GM12801 (cell line): ENCODE data around the gene IGSF23.

ENCODE experiments used
- TF ChIP-seq, protein P1 (sequence below): IDR thresholded peaks from one replicate; pipeline ENCODE4 v1.5.1; 2011; ENCODE audit warnings: control low read depth; ENCODE audit not compliant: insufficient read length; ENCODE audit errors: extremely low read depth

Gene IGSF23

DNA sequence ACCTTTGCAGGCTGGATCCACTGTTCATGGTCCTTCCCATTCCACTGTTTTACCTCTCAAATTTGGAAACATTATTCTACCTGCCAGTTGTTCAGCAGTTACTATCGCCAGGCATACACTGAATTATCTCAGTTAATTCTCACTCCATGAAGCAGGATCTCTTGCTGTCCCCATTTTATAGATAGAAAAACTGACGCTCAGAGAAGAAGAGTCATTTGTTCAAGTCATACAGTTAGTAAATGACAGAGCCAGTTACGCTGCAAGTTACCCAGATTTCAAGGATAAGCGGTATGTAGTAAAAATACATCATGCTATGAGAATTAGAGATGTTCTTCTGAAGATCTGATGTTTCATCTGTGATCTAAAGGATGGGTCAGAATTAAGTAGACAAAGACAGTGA, 40.2 kb upstream of the IGSF23 start:
- TF ChIP-seq, protein P1, sequence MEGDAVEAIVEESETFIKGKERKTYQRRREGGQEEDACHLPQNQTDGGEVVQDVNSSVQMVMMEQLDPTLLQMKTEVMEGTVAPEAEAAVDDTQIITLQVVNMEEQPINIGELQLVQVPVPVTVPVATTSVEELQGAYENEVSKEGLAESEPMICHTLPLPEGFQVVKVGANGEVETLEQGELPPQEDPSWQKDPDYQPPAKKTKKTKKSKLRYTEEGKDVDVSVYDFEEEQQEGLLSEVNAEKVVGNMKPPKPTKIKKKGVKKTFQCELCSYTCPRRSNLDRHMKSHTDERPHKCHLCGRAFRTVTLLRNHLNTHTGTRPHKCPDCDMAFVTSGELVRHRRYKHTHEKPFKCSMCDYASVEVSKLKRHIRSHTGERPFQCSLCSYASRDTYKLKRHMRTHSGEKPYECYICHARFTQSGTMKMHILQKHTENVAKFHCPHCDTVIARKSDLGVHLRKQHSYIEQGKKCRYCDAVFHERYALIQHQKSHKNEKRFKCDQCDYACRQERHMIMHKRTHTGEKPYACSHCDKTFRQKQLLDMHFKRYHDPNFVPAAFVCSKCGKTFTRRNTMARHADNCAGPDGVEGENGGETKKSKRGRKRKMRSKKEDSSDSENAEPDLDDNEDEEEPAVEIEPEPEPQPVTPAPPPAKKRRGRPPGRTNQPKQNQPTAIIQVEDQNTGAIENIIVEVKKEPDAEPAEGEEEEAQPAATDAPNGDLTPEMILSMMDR = no peak

DNA sequence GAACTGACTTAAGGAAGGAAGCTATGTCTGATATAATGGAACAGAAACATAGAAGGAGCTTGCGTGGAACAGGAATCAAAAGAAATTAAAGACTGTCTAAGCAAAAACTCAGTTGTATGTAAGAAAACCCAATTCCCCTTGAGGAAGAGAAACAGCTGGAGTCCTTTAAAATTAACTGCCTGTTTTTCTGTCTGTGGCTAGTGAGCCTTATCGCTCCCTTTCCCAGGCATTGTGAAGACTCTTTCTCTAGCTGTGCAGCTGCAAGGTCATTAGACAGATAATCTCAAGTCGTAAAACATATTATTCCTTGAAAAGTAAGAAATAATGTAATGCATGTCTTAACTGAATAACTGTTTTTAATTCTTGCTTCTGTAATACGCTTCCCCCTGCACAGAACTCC, 39.7 kb upstream of the IGSF23 start:
- TF ChIP-seq, protein P1 = no peak

DNA sequence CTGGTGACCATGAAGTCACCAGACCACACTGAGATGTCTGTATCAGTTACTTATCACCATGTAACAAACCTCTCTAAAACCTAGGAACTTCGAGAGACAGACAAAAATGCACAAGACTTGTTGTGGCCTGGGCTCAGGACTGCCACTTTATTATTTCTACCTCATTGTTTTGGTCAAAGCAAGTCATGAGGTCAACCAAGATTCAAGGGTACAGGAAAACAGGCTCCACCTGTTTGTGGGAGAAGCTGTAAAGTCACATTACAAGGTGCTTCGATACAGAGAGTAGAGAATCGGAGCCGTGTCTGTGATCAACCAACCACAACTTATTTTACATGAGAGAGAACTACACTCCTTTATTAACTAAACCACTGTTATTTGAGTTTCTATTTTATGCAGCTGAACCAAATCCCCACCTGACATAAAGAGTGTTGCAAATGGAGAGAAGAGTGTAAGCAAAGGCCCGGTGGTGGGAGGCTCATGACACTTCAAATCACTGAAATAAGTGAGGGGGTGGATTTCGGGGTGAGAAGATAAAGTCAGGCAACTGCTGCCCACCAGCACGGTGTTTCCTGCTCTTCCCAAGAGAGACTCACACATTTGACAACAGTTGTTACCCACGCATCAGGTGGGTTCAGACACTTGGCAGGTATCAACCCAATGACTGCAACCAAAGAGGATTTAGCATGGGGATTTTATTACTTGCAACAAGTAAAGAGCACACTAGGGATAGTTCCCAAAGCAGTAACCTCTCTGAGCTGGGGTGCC, 39.0 kb upstream of the IGSF23 start:
- TF ChIP-seq, protein P1 = no peak

DNA sequence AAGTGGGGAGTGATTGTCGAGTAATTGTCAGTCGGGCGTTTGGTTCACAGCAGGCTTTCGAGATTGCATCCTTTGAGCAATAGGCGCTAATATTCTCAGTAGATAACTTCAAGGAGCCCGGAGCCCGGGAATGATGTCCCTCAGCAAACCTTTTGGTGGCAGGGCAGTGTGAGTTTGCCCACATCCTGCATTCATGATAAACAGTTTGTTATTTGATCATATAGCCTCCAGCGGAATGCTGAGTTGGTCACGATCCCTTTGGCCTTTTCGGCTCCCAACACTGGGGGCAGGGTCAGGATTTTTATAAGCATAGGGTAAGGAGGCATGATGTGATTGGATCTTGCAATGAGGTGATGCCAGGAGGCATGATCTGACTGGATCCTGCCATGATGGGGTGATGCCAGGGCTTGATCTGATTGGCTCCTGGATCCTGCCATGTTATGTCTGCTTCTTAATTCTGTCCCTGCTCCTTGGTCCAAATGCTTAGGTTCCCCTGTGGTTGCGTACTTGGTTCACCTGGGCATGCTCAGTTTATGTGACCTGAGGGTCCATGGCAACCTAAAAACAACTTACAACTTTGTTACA, 38.2 kb upstream of the IGSF23 start:
- TF ChIP-seq, protein P1 = no peak

DNA sequence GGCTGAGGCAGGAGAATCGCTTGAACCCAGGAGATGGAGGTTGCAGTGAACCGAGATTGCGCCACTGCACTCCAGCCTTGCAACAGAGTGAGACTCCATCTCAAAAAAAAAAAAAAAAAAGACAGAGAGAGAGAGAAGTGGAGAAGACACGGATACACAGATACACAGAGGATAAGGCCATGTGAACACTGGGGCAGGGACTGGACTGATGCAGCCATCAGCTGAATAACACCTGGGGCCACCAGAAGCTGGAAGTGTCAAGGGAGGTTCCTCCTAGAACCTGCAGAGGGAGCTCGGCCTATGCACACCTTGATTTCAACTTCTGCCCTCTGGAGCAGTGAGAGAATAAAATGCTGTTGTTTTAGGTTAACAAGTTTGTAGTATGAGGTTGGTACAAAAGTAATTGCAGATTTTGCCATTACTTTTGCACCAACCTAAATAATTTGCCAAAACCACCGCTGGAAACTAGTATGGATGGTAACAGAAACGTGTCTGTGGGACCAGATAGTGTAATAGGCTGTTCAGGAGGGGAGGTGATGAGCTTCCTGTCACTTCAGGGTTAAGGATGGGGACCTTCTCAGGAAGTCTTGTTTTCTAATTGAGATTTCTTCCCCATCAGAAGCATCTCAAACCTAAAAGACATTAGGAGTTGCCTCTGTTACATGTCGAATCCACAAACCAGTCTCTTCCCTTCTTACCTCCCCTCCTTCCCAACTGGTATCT, 36.4 kb upstream of the IGSF23 start:
- TF ChIP-seq, protein P1 = no peak

DNA sequence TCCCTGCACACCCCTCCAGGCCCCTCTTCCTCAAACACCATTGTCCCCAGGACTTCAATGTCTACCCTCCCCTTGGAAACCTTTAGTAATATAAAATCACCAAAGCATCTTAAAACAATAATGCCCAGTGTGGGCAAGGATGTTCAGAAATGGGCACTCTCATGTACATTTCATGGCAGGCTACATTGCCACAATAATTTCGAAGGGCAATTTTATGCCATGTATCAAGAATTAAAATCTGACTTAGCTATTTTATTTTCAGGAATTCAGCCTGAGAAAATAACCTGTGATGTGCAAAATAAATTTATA, 35.8 kb upstream of the IGSF23 start:
- TF ChIP-seq, protein P1 = no peak

DNA sequence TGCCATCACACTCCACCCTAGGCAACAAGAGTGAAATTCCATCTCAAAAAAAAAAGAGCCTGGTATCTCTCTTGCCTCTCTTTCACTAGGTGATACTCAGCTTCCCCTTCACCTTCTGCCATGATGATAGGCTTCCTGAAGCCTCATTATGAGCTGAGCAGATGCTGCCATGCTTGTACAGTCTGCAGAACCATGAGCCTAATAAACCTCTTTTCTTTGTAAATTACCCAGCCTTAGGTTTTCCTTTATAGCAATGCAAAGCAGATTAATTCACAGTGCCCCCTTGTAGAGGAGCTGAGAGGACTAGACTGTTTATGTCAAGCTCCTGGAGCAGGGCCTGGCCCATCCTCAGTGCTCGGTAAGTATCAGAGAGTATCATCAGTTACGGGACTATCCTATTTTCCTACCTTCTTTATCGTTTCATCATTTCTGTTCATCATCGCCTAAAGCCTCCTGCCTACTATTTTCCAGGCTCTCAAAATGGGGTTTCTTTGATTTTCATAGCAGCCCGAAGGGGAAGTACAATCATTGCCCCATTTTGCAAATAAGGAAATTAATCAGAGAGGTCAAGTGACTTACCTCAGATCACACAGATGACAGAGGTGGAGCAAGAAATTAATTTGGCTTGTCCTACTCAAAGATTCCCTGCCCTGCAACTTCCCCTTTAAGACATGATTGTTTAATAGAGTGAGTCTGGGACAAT, 33.5 kb upstream of the IGSF23 start:
- TF ChIP-seq, protein P1 = no peak
